ENCODE data around the gene PLAC1. TPM values are rescaled to one million over a fixed set of nuclear protein-coding genes. Genes with fewer than 3 reads are reported as not detected.
A peak's percentile ranks its signal among the peaks of the same experiment; 100 is the strongest.

PLAC1 gene
- total and polyA plus RNA-seq, 8 donors = 0.18 to 0.77 (median 0.46) TPM; not detected in 2

DNA sequence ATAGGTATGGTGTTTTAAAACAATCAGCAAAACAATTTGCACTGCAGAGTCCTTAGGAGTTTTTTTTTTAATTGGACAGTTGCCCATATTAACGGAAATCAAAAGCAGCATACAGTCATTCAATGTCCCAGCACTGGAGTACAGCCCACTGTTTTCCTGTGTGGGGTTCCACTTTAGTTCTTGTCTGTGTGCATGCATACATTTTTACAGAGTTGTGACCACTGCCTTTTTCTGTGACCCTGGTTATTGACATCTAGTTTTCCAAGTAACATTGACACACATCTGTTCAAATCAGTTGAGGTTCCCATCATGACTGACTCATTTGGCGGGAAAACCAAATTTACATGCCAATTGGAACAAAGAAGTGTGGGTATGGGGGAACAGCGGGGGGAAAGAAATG, 115.0 kb downstream of the PLAC1 start:
- no peak overlapping the region for H3K27ac ChIP-seq
- DNase-seq (no peak), ATAC-seq (no peak)
- intact Hi-C loops (cut with DNase I) = no loop called here
- no peaks in the 10 kb centered on the region for H3K9me3 ChIP-seq
- peaks cover 20 to 47% of the 10 kb centered on the region in 2 donors for H3K27me3 ChIP-seq
- TF ChIP-seq, protein P1, sequence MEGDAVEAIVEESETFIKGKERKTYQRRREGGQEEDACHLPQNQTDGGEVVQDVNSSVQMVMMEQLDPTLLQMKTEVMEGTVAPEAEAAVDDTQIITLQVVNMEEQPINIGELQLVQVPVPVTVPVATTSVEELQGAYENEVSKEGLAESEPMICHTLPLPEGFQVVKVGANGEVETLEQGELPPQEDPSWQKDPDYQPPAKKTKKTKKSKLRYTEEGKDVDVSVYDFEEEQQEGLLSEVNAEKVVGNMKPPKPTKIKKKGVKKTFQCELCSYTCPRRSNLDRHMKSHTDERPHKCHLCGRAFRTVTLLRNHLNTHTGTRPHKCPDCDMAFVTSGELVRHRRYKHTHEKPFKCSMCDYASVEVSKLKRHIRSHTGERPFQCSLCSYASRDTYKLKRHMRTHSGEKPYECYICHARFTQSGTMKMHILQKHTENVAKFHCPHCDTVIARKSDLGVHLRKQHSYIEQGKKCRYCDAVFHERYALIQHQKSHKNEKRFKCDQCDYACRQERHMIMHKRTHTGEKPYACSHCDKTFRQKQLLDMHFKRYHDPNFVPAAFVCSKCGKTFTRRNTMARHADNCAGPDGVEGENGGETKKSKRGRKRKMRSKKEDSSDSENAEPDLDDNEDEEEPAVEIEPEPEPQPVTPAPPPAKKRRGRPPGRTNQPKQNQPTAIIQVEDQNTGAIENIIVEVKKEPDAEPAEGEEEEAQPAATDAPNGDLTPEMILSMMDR (IDR thresholded peaks at IDR 0.05) = no peak
- H3K4me3 ChIP-seq = no peak overlapping the region
- no peaks in the 10 kb centered on the region for H3K36me3 ChIP-seq
- no peaks in the 10 kb centered on the region for H3K4me1 ChIP-seq

DNA sequence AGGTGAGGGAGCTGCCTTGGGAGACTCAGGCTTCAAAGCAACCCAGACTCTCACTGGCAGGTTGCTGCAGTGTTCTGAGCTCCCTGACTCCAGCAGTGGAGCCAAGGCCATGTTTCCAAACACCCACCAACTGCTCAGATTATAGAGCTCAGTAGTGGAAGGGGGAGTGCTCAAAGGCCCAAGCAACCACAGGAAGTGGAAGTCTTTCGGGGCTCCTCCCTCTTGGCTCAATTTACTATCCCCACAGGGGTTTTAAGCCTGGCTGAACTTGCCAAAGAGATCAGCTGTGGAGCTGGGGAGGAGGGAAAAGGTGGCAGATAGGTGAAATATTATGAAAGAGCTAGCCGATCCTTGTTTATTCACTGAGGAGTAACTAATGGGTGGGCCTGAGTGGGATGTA, 115.8 kb downstream of the PLAC1 start:
- DNase-seq (no peak), ATAC-seq (no peak)
- H3K4me3 ChIP-seq = no peak overlapping the region
- no peaks in the 10 kb centered on the region for H3K36me3 ChIP-seq
- intact Hi-C loops (cut with DNase I) = no loop called here
- no peaks in the 10 kb centered on the region for H3K4me1 ChIP-seq
- no peak overlapping the region for H3K27ac ChIP-seq
- TF ChIP-seq, protein P1 (IDR thresholded peaks at IDR 0.05) = no peak
- H3K27me3 ChIP-seq = peaks cover 20 to 39% of the 10 kb centered on the region in 2 donors
- no peaks in the 10 kb centered on the region for H3K9me3 ChIP-seq

DNA sequence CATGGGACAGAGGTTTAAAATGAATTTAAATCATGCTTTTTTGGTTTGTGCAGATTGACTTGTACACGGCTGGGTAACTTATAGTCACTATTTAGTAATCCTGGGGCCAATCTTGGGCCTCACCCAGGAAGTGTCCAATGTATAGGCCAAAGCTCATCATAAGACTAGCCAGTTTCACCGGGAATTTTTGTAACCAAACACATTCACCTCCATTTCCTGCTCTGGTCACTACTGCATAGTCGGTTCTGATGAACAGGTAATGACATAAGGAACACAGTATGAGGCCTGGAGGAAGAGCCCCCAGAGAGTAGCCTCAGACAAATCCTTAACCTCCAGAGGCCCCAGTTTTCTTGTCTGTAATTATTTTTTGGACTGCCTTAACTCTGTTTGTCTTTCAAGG, 116.4 kb downstream of the PLAC1 start:
- H3K36me3 ChIP-seq = no peaks in the 10 kb centered on the region
- H3K4me3 ChIP-seq = no peak overlapping the region
- H3K4me1 ChIP-seq = no peaks in the 10 kb centered on the region
- TF ChIP-seq, protein P1 (IDR thresholded peaks at IDR 0.05) = no peak
- DNase-seq (no peak), ATAC-seq (no peak)
- intact Hi-C loops (cut with DNase I) = no loop called here
- no peak overlapping the region for H3K27ac ChIP-seq
- H3K9me3 ChIP-seq = no peaks in the 10 kb centered on the region
- peaks cover 15 to 33% of the 10 kb centered on the region in 2 donors for H3K27me3 ChIP-seq

DNA sequence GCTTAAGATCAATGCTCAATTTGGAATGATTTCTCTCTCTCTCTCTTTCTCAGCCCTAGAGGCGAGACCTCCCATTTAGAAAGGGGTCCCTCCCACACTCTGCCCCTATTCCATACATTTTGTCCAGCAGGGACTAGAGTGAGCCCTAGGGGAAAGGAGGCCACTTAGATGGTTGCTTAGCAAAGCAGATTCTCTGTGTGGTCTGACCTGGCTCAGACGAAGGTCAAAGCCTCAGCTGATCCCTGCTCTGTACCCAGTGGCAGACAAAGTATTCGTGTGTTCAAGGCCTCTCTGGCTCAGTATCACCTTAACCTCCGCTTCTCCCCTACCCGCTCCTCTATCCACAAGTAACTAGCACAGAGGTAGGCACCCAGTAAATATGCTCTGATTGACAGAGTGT, 120.0 kb downstream of the PLAC1 start:
- no peak overlapping the region for H3K4me3 ChIP-seq
- H3K9me3 ChIP-seq = no peaks in the 10 kb centered on the region
- no peaks in the 10 kb centered on the region for H3K36me3 ChIP-seq
- H3K27me3 ChIP-seq = no peaks in the 10 kb centered on the region
- TF ChIP-seq, protein P1 (IDR thresholded peaks at IDR 0.05) = no peak
- DNase-seq (no peak), ATAC-seq (no peak)
- H3K4me1 ChIP-seq = no peaks in the 10 kb centered on the region
- intact Hi-C loops (cut with DNase I) = no loop called here
- no peak overlapping the region for H3K27ac ChIP-seq

DNA sequence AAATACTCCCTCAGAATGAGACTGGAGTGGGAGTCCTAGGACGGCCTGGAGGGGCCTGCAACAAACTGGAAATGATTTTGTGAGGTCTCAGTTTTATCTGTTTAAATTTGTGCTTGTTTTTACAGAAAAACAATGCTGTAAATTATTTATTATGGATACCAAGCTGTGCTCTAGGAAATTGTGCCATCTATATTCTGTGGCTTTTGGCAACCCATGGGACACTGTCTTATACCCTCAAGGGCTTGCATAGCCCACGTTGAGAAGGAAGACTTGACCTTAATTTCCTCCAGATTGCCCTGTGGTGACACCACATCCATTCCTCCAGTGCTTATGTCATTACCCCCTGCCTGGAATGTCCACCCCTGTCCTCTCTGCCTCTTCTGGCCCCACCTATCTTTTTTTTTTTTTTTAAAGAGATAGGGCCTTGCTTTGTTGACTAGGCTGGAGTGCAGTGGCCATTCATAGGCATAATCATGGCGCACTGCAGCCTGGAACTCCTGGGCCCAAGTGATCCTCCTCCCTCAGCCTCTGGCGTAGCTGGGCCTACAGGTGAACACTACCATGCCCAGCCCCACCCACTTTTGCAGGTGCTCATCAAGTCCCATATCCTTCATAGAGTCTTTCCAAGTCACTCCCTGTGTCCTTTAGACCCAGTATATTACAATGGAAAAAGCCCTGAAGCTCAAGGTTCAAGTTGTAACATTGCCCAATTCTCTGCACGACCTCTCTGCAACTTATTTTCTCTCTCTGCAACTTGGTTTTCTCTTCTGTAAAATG, 120.9 kb downstream of the PLAC1 start:
- intact Hi-C loops (cut with DNase I) = no loop called here
- Histone ChIP-seq H3K27me3 (no peaks in the 10 kb centered on the region), H3K27ac (no peak overlapping the region), H3K4me3 (no peak overlapping the region), H3K9me3 (no peaks in the 10 kb centered on the region), H3K36me3 (no peaks in the 10 kb centered on the region), H3K4me1 (no peaks in the 10 kb centered on the region)
- ATAC-seq = peak; percentile 48
- TF ChIP-seq, protein P1 (IDR thresholded peaks at IDR 0.05) = no peak
- no peak for DNase-seq

All from left lung (tissue), 10 donors.